CD4-positive, alpha-beta T cell treated with Interleukin-17A for 4 hours (primary cell): Measurements from ENCODE around the gene BCAR3.

ENCODE experiments used
- DNase-seq: peaks from one replicate; pipeline ENCODE4 v3.0.0-alpha.2; 2020; ENCODE audit warnings: mixed read lengths

BCAR3 gene

GRCh38 chr1:93528412-93528811 is 153.2 kb downstream of the BCAR3 start:
- DNase-seq: no peak

GRCh38 chr1:93526431-93526830 is 155.2 kb downstream of the BCAR3 start:
- no peak for DNase-seq

GRCh38 chr1:93525431-93525830 is 156.2 kb downstream of the BCAR3 start:
- no peak for DNase-seq

GRCh38 chr1:93522721-93523120 is 158.9 kb downstream of the BCAR3 start:
- DNase-seq: no peak

GRCh38 chr1:93521618-93522017 is 160.0 kb downstream of the BCAR3 start:
- no peak for DNase-seq

- DNase-seq: no peak
These were observed 162.3 kb downstream of the BCAR3 start for GRCh38 chr1:93519199-93519829.

- DNase-seq: no peak
These were observed 163.1 kb downstream of the BCAR3 start for GRCh38 chr1:93518516-93518915.

GRCh38 chr1:93516164-93516563 is 165.5 kb downstream of the BCAR3 start:
- DNase-seq: no peak
